CD4-positive, alpha-beta T cell treated with Interleukin-4 for 4 hours (primary cell): ENCODE results near the gene UPP2.

ENCODE experiments used
- DNase-seq: peaks from one replicate; pipeline ENCODE4 v3.0.0-alpha.2; 2020

The UPP2 gene

GRCh38 chr2:158113741-158114295 lies 12.1 kb downstream of the UPP2 start:
- no peak for DNase-seq

- no peak for DNase-seq
Observed at GRCh38 chr2:158114516-158114915, 12.8 kb downstream of the UPP2 start.

GRCh38 chr2:158115202-158115767 lies 13.6 kb downstream of the UPP2 start:
- no peak for DNase-seq

- DNase-seq: no peak
Observed at GRCh38 chr2:158116936-158117335, 15.3 kb downstream of the UPP2 start.

GRCh38 chr2:158120102-158120501 lies 18.4 kb downstream of the UPP2 start:
- no peak for DNase-seq

- no peak for DNase-seq
Observed at GRCh38 chr2:158120664-158121641, 19.3 kb downstream of the UPP2 start.

GRCh38 chr2:158124896-158125295 lies 23.2 kb downstream of the UPP2 start:
- no peak for DNase-seq

- DNase-seq: no peak
Observed at GRCh38 chr2:158125756-158126498, 24.3 kb downstream of the UPP2 start.

GRCh38 chr2:158127380-158127804 lies 25.7 kb downstream of the UPP2 start:
- no peak for DNase-seq

GRCh38 chr2:158128168-158128973 lies 26.7 kb downstream of the UPP2 start:
- DNase-seq: no peak

GRCh38 chr2:158129037-158129436 lies 27.4 kb downstream of the UPP2 start:
- no peak for DNase-seq

- DNase-seq: no peak
Observed at GRCh38 chr2:158130832-158131473, 29.3 kb downstream of the UPP2 start.

- DNase-seq: no peak
Observed at GRCh38 chr2:158131483-158131912, 29.8 kb downstream of the UPP2 start.

- no peak for DNase-seq
Observed at GRCh38 chr2:158131919-158132566, 30.4 kb downstream of the UPP2 start.

- no peak for DNase-seq
Observed at GRCh38 chr2:158134055-158134454, 32.4 kb downstream of the UPP2 start.

- no peak for DNase-seq
Observed at GRCh38 chr2:158134655-158135054, 33.0 kb downstream of the UPP2 start.

GRCh38 chr2:158135096-158135495 lies 33.4 kb downstream of the UPP2 start:
- no peak for DNase-seq

GRCh38 chr2:158138255-158138654 lies 36.6 kb downstream of the UPP2 start:
- DNase-seq: no peak

- no peak for DNase-seq
Observed at GRCh38 chr2:158140201-158140600, 38.5 kb downstream of the UPP2 start.

- no peak for DNase-seq
Observed at GRCh38 chr2:158142165-158142564, 40.5 kb downstream of the UPP2 start.
